NCI-H1417 treated with DMSO at 0.1 percent for 48 hours (cell line): Measurements from ENCODE around the gene LRCH1.

ENCODE experiments used
- DNase-seq: peaks from one replicate; lab custom pipeline; 2025; lab: John Stamatoyannopoulos, UW

The LRCH1 gene

DNA sequence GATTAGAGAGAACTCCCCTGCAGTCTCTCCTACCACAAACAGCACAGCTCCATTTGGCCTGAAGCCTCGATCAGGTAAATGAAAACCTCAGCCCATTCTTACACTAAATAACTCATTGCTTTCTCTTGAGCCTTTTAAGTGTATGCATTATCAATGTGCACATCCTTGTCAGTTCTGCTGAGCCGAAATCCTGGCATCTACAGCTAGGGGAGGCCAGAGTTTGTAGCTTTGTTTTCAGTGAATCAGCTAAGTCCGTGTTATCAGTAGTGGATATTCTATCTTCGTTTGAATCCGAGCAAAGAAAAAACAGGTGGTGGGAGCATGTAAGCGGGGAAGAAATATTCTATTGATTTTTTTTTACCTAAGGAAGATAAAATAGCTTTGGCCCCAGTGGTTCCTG lies 159.6 kb downstream of the LRCH1 start:
- no peak for DNase-seq

DNA sequence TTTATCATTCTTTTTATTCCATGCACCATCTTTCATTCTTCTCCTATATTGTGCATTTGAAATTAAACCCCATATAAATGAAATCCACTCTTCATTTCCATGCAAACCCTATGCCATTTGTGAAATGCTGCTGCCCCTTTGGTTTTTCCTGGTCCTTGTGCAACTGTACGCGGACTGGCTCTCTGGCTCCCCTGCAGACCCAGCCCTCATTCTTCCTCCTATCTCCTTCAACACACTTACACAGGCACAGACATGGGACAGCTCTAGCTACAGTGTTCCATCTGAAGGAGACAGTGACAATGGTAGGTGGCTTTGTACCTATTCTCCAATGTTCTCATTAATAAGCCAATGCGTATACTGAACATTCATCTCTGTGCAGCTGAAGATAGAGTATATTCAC lies 162.4 kb downstream of the LRCH1 start:
- DNase-seq: no peak

DNA sequence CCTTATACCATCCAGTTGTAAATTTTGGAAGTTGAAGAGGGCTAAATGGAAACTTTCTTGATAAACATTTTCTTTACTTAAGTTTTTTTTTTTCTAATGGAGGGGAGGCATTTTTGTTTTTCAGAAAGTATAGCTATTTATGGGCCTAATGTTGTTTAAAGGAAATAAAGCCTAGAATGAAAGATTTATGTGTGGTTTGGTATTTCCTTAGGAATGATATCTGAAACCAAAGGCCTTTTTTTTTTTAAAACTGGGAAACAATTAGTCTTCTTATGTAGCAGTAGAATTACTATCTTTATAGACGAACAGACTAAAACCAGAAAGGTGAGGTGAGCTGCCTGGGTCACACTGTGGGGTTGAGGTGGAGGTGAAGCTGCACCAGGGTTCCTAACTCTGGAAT lies 163.9 kb downstream of the LRCH1 start:
- no peak for DNase-seq

DNA sequence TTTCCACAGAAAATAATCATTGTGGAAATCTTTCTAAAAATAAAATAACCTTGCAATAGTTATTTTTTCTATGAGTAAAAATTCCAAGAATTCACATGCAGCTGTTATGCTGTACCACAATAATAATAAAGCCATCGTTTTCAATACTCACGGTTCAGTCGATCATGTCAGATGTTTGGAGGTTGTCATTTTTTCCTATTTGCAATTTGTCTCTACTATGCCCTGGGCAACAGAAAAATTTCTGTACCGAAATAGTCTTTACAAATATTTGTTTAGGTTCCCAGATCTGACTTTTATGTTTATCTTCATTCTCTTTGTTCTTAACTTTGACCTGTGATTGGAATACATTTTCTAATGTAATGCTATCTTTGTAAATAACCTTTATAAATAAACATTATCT lies 164.3 kb downstream of the LRCH1 start:
- DNase-seq: no peak

DNA sequence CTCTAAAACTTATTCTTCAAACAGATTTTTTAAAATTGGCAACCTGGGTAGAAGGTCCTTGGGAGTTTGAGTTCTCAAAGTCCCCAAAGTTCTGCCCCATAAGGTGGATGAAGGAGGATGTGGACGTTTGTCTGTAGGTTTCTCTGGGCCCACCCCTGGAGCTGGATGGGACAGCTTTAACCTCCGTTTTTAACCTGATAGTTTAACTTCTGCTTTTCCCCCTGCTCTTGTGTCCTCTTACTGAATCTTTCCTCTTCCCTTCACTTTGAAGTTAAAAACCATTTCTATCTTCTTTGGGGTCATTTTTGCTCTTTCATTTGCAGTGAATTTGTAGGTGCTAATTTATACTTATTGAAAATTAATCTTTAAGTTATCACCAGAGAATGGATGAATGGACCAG lies 164.9 kb downstream of the LRCH1 start:
- DNase-seq: no peak

DNA sequence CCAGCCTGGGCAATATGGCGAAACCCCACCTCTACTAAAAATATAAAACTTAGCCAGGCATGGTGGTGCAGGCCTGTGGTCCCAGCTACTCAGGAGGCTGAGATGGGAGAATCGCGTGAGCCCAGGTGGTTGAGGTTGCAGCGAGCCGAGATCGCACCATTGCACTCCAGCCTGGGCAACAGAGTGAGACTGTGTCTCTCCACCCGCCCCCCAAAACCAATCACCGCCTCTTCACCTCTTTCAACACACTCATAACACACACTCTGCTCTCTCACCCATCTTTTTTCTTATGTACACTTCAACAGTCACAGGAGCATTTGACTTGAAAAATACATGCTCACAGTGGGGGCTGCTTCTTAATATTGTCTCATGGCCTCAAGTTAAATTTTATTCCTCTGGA lies 167.2 kb downstream of the LRCH1 start:
- no peak for DNase-seq

DNA sequence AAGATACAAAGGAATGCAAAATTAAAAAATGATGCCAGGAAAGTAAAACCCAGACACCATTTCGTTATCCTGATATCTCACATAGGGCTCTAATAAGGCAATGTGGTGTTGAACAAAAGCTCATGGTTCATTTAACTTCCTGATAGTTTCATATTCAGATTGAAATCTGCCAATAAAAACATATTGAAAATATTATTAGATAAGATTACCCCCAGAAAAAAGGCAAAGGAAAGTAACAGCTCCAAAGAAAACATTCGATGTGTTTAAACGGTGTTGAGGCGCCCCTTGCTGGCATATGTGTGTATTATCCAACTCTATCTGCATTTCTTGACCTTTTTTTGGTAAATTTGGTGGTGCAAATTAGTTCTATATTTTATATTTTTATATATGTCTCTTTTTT lies 168.1 kb downstream of the LRCH1 start:
- no peak for DNase-seq

DNA sequence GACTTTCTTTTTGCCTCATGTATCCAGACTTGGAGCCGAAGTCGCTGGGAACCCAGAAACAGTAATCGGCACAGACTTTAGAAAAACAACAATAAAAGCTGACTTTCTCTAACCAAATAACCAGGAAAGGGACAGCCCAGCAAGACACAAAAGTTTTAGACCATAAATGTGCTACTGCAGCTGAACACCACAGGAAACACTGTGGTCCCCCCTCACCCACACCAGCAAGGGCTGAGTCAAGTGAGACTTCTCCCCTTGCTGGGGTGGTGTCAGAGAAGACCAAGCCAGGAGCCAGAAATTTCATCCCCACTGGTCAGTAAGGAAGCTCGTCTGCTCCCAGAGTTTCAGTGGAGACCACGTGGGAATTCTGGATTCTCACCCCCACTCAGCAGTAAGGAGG lies 173.4 kb downstream of the LRCH1 start:
- no peak for DNase-seq

DNA sequence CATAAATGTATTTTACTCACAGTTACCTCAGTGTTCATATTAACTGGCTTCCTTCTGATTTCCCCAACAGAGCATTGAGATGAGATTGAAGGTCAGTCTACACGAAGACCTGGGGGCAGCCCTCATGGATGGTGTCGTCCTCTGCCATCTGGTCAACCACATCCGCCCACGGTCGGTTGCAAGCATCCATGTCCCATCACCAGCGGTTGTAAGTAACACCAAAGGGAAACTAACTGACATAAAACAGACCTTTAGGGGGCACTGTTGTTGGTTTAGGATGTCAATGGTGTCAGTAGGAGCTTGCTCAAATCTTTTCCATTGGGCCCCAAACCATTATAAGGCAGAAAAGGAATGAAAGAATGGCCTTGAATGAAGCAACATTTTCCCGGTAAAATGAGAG lies 175.8 kb downstream of the LRCH1 start:
- DNase-seq: no peak

DNA sequence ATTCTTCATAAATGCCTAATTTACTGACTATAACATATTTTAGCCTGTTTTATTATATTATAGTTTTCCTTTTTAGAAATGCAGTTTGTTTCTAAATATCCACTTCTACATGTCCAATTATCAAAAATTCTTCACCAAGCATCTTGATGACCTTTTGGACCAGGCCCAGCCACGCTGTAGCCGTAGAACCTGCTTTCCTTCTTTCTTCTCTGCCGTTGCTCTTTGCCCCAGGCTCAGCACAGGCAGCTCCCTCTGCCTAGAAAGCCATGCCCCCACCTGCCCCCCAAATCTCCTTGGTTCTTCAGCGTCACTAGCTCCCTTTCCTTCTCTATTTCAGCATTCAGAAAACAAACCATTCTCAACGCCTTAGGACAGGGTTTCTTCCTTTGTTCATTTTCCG lies 178.6 kb downstream of the LRCH1 start:
- no peak for DNase-seq

DNA sequence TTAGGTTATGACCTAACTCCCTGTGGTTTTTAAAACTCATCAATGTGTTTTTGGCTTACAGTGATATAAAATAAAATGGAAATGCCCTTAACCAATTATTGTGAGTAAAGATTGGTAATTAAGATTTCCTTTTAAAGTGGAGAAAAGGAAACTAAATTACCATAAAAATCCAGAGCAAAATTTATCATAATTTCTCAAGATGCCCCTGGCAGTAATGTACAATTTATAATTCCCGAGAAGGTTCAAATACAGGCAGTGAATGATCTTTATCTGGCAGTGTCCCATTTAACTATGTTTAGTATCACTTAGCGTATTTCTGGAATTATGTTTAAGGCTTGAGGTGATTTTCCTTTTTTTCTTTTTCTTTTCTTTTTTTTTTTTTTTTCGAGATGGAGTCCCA lies 182.5 kb downstream of the LRCH1 start:
- DNase-seq: no peak

DNA sequence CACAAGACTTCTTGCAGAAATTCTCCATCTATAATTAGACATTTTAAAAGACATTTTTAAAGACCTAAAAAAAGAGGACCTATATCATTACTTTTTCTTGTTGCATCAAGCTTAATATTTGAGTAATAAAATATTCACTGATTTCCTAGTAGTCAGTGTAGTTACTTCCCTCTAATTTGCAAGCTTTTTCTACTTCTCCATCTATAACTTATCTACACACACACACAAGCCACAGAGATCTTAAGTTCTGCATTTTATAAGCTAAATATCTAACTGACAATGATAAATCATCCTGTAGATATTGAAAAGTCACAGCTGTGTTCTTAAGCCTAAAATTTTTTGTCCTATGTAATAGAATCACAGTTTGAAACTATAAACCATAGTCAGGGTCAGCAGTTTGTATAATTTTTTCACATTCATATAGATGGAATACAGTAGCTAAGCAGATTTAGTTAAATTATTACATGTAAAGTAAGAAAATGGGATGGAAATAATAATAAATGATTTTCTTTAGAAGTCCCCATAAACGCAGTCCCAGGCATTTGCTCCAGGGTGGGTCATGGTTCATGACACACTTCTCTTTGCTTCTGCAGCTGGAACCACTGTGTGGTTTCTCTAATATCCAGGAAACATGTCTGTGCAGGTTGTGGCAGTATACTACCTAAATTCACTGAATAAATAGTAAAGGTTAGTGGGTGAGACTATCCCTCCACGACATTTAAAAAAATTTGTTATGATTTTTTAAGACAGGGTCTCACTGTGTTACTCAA lies 183.8 kb downstream of the LRCH1 start:
- no peak for DNase-seq

DNA sequence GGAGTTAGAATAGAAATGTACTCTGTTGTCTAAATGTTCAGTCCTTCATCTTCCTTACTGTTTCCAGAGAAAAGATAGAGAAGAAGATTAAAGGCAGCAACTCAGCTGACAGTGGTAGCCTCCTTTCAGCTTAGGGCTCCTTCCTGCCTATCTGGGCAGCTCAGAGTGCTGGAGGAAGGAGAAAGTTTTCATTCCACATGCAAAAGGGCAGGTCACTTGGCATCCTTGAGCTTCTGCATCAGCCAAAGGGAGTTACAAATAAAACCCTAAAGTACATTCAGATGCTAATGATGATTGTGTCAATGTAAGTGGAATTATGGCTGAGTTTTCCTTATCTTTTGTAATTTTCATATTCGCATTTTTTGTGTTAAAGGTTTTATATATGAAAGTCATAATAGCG lies 185.1 kb downstream of the LRCH1 start:
- no peak for DNase-seq

DNA sequence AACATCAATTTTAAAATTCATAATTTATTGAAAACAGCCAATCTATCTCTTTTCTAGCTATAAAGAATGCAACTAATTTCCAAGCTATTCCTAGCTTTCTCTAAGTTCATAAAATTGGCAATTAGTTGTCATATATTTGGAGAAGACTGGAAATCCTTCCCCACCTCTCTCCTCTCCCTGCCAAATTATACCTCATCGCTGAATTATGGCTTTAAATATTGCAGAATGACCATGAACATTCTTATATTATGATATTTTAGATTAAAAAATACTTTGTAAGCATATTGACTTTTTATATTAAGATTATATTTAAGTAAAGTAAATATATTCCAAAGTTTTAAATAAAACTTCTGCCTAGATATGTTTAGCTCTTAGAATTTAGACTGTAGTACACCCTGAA lies 185.8 kb downstream of the LRCH1 start:
- DNase-seq: no peak

DNA sequence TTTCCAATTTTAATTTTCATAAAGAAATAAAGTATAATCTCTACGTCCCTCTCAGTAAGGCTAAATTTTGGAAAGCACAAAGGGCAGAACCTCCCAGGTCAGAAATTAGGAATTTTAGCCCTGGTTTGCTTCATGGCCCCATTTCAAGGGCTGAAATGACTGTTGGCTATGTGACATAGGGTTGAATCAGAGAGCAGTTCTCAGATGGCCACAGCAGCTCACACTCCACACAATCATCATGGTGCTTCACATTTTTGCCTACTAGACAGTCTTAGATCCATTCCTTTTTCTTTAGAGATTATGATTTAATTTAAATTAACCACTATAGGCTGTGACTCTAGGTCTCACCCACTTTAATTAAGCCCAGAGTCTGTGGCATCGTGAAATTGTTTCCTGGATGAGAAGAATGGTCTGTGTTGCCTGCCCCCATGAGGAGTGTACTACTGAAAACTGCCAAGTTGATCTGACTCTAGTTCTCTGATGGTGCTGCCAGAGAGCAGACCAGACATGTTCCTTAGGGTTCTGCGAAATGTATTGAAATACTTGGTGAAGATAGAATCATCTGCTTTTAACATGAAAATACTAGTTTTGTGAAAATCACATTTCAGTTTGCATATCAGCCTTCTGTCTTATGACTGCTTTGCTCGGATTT lies 186.6 kb downstream of the LRCH1 start:
- DNase-seq: no peak

DNA sequence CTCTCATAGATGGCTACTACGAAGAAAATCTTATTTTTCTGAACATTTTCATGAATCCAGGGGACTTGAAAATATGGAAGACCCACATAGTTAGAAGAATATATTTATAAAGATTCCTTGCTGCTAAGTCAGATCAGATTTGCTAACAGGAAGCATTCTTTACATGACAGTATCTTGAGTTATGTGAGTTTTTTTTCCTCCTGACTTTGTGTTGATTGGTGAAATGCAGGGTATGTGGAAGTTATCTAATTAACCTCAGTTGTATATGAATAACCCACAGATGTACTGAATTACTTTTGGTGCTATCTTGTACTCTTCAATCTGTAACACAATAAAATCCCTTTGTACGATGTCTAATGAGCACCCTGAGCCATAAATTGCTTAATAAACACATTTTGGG lies 190.2 kb downstream of the LRCH1 start:
- no peak for DNase-seq

DNA sequence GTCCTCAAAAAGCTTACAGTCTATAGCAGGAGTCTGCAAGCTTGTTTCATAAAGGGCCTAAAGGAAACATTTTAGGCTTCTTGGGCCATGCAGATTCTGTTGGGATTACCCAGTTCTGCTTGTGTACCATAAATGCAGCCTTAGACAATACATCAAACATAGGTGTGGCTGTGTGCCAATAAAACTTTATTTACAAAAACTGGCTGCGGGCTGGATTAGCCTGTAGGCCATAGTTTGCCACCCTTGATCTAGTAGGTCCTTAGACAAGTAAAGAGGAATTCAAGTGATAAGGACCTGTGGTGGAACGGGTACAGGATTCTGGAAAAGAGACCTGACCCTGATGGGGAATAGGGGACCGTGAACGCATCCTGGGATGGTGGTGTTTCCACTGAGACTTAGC lies 192.1 kb downstream of the LRCH1 start:
- no peak for DNase-seq

DNA sequence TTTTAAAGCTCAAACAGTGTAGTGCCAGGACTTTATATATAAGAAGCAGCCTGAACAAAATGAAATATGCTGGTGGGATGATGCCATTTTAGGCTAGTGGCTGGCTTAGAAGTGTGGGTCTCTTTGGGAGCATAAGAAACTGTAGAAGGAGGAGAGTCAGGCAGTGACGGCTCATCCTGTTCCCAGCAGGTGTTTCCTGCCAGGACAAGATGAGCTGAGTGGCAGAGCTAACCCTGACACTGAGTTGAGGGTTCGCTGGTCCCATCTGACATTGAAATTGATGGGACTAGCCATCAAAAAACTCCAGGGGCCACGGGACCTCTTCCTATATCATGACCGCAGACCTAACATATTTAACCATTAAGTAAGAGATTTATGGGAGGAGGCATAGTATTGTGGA lies 192.7 kb downstream of the LRCH1 start:
- DNase-seq: no peak

DNA sequence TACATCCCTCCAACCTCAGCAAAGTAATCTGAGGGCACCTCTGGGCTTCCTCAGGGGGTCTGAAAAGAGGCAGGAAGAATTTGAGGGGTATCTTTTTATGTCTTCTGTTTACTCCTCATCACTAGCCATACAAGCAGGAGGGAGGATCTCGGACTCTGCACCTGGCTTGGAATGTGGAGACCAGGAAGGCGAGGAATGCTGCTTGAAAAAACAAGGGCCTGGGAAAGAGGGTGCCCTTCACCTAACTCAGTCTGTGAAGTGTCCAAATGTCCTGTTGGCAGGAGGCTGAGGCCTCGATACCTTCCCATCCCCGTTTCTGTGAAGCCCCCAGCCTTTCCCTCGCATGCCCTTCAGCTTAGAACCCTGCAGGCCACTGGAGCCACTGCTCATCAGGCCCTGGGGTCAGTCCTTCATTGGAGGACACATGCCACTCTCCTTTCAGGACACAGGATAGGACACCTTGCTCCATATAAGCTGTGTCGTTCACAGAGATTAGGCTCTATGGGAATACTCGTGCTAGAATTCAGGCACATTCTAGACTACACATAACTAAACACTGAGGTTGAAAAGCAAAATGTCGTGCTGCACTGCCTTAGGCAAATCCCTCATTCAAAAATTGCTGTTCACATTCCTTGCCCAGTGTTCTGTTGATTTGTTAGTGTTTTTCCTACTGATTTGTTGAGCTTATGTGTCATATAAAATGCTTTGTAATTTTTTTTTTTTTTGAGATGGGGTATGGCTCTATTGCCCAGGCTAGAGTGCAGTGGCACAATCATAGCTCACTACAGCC lies 194.3 kb downstream of the LRCH1 start:
- no peak for DNase-seq

DNA sequence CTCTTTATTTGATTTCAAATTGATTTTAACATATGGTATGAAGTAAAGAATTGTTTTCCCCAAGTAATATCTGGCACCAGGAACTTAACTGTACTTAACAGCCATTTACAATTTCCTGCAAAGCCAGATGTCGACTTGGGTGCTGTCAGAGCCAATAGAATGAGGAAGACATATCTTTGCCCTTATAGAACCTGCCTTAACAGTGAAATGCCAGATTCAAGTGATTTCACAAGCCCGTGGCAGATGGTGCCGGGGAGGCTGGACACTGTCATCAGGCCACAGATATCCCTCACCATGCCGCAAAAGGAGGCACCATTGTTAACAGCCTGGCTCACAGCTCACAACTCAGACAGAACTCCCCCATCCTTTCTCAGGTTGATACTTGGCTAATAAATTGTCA lies 195.3 kb downstream of the LRCH1 start:
- DNase-seq: no peak

DNA sequence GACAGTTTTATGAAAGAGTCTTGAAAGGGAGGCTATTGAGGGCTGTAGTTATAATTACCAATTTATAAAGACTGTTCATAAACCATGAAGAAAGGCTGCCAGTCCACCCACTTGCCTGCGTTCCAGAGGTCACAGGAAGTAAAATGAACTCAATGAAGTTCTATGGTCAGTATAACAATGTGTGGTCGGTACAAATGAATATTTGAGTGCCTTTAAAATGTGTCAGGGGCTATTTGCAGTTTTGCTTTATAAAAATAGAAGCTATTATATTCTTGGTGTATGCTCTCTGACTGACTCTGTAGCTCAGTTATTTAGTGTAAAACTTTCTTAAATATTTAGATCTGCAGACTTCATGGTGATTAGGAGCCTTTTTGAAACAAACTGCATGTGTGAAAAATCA lies 197.0 kb downstream of the LRCH1 start:
- no peak for DNase-seq

DNA sequence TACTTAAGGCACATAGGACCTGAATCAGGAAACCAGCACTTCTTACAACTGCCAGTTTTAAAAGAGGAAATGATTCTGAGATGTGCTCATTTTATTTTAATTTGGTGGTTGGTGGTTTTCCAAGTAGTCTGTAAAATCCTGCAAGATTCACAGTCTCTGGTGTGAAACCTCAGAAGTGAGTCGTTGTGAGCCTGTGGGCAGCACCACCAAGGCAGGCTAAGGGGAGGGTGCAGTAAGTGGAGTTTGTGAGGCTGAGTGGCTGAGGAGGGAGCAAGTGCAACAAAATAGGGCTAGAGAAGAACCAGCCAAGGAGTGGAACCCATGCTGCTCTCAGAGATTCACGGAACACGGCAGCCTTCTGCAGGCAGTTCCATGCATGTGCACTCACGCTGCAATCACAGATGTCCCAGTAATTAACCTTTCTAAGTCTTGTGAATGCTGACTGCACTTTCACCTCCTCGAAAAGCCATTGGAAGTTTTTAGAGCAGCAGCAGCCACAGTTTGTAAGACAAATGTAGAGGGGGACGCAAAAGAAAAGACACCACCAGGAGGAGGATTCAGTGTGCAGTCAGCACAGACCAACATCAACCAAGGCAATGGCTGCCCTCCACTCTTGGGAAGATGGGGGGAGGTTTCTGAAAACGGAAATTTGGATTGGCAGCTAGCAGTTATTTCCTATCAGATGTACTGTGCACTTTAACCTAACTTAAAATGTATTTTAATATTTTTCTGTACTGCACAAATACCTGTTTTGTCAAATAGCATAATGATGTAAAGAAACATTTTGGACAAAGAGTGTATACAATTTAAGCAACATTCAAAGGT lies 199.1 kb downstream of the LRCH1 start:
- no peak for DNase-seq
